ENCODE data around the gene HECW1.

HECW1 gene

DNA sequence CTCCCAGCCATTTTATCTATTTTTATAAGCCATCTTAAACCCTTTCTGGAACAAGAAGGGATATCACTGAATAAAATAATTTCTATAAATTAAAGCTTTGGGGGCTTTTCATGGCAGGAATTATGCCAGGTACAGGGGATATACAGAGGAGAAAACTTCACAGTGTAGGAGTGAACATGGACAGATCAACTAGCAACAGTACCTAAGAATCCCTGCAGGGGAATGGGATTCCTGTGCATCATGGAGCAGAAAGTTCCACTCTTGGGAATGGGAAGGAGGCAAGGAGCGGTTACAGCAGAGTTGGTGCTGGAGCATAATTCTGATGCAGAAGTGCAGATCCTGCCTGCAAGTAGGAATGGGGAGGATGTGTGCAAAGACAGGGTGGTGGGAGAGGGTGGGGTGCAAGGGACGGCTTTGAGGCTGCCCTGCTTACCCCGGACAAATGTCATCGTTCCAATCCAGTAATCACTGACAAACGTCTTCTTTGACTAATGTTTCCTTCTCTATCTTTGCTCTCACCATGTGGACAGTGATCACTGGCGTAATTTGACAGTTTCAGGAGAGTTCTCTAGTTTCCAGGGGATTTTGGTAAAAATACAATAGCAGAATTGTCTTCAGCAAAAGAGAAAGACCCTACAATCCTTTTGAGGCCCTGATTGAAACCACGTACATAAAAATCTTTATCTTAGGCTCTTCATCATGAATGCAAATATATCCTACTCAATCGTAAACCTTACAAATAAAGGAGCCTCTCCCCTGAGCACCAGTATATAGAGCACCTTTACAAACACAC lies 196.7 kb downstream of the HECW1 start:
- Histone ChIP-seq H3K36me3 (no peaks in the 10 kb centered on the region), H3K4me3 (ENCODE audit: low read depth, low read length) (no peak overlapping the region), H3K27ac (no peak overlapping the region), H3K9me3 (ENCODE audit: severe bottlenecking) (no peaks in the 10 kb centered on the region), H3K27me3 (ENCODE audit: insufficient read depth, low read depth, severe bottlenecking) (no peaks in the 10 kb centered on the region)
- TF ChIP-seq, protein P1, sequence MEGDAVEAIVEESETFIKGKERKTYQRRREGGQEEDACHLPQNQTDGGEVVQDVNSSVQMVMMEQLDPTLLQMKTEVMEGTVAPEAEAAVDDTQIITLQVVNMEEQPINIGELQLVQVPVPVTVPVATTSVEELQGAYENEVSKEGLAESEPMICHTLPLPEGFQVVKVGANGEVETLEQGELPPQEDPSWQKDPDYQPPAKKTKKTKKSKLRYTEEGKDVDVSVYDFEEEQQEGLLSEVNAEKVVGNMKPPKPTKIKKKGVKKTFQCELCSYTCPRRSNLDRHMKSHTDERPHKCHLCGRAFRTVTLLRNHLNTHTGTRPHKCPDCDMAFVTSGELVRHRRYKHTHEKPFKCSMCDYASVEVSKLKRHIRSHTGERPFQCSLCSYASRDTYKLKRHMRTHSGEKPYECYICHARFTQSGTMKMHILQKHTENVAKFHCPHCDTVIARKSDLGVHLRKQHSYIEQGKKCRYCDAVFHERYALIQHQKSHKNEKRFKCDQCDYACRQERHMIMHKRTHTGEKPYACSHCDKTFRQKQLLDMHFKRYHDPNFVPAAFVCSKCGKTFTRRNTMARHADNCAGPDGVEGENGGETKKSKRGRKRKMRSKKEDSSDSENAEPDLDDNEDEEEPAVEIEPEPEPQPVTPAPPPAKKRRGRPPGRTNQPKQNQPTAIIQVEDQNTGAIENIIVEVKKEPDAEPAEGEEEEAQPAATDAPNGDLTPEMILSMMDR (IDR thresholded peaks at IDR 0.05; ENCODE audit: low read depth, low read length) = no peak
- no peak for DNase-seq

GRCh38 chr7:43309706-43310022 lies 197.2 kb downstream of the HECW1 start:
- H3K4me3 ChIP-seq (ENCODE audit: low read depth, low read length) = no peak overlapping the region
- TF ChIP-seq, protein P1 (IDR thresholded peaks at IDR 0.05; ENCODE audit: low read depth, low read length) = no peak
- no peaks in the 10 kb centered on the region for H3K27me3 ChIP-seq (ENCODE audit: insufficient read depth, low read depth, severe bottlenecking)
- no peaks in the 10 kb centered on the region for H3K9me3 ChIP-seq (ENCODE audit: severe bottlenecking)
- no peaks in the 10 kb centered on the region for H3K36me3 ChIP-seq
- H3K27ac ChIP-seq = no peak overlapping the region
- DNase-seq = no peak

GRCh38 chr7:43311052-43311451 lies 198.6 kb downstream of the HECW1 start:
- DNase-seq = no peak
- TF ChIP-seq, protein P1 (IDR thresholded peaks at IDR 0.05; ENCODE audit: low read depth, low read length) = no peak
- Histone ChIP-seq H3K27me3 (ENCODE audit: insufficient read depth, low read depth, severe bottlenecking) (no peaks in the 10 kb centered on the region), H3K9me3 (ENCODE audit: severe bottlenecking) (no peaks in the 10 kb centered on the region), H3K4me3 (ENCODE audit: low read depth, low read length) (no peak overlapping the region), H3K27ac (no peak overlapping the region), H3K36me3 (no peaks in the 10 kb centered on the region)

GRCh38 chr7:43311694-43312093 lies 199.2 kb downstream of the HECW1 start:
- no peak overlapping the region for H3K4me3 ChIP-seq (ENCODE audit: low read depth, low read length)
- H3K9me3 ChIP-seq (ENCODE audit: severe bottlenecking) = no peaks in the 10 kb centered on the region
- no peaks in the 10 kb centered on the region for H3K27me3 ChIP-seq (ENCODE audit: insufficient read depth, low read depth, severe bottlenecking)
- no peaks in the 10 kb centered on the region for H3K36me3 ChIP-seq
- TF ChIP-seq, protein P1 (IDR thresholded peaks at IDR 0.05; ENCODE audit: low read depth, low read length) = no peak
- no peak for DNase-seq
- no peak overlapping the region for H3K27ac ChIP-seq

DNA sequence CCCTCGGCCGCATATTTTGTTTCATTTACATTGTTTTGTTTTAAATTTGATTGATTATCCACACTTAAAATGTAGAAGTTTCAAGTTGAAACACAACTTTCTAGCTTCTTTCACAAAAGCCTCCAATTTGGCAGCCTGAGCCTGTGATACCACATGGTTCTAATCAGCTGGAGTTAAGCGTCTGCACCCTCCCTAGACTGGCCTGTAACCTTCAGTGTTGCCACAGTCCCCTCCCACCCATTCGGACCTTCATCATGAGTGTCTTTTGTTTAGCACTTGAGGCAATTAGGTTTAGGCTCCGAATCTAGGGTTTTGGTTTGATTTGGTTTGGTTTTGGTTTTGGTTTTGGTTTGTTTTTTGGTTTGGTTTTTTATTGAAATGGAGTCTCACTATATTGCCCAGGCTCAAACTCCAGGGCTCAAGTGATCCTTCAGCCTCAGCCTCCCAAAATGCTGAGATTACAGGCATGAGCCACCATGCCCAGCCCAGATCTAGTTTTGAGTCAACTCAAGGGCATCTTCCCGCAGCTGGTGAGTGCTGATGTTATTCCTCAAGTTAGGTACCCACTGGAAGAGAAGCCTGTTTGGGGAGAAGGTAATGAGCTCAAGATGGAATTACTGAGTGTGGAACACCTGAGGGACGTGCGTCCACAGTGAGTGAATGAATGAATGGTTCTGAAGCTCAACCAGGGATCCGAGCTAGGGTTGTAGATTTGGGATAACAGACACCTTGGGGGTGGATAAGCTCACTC lies 201.4 kb downstream of the HECW1 start:
- Histone ChIP-seq H3K36me3 (no peaks in the 10 kb centered on the region), H3K27me3 (ENCODE audit: insufficient read depth, low read depth, severe bottlenecking) (no peaks in the 10 kb centered on the region), H3K9me3 (ENCODE audit: severe bottlenecking) (no peaks in the 10 kb centered on the region), H3K27ac (no peak overlapping the region), H3K4me3 (ENCODE audit: low read depth, low read length) (no peak overlapping the region)
- TF ChIP-seq, protein P1 (IDR thresholded peaks at IDR 0.05; ENCODE audit: low read depth, low read length) = no peak
- DNase-seq = no peak
